Smooth muscle cell of the brain vasculature (primary cell): ENCODE results near the gene DOCK8.
"Not testable (repeated sequence)": the region's sequence is repeated elsewhere in the genome, so short reads cannot be mapped to it uniquely, and the experiment has no call there.

Source experiments
- DNase-seq: peaks from one replicate; pipeline ENCODE4 v3.0.0-alpha.2; 2012; ENCODE audit warnings: low read depth, low spot score

The DOCK8 gene

GRCh38 chr9:409655-410054 is 195.0 kb downstream of the DOCK8 start:
- not testable (repeated sequence) for DNase-seq

GRCh38 chr9:414595-414994 is 199.9 kb downstream of the DOCK8 start:
- DNase-seq = no peak

GRCh38 chr9:419571-420171 is 205.0 kb downstream of the DOCK8 start:
- no peak for DNase-seq

- no peak for DNase-seq
Measured at GRCh38 chr9:421896-422295, 207.2 kb downstream of the DOCK8 start.

- DNase-seq = no peak
Measured at GRCh38 chr9:426264-426663, 211.6 kb downstream of the DOCK8 start.

- DNase-seq = no peak
Measured at GRCh38 chr9:426976-427375, 212.3 kb downstream of the DOCK8 start.

GRCh38 chr9:431701-432100 is 217.0 kb downstream of the DOCK8 start:
- no peak for DNase-seq

- no peak for DNase-seq
Measured at GRCh38 chr9:436482-436881, 221.8 kb downstream of the DOCK8 start.

GRCh38 chr9:437066-437465 is 222.4 kb downstream of the DOCK8 start:
- no peak for DNase-seq

GRCh38 chr9:437574-438001 is 222.9 kb downstream of the DOCK8 start:
- DNase-seq = no peak

GRCh38 chr9:438066-438465 is 223.4 kb downstream of the DOCK8 start:
- DNase-seq = no peak

- no peak for DNase-seq
Measured at GRCh38 chr9:438961-439768, 224.5 kb downstream of the DOCK8 start.

GRCh38 chr9:441126-441525 is 226.5 kb downstream of the DOCK8 start:
- no peak for DNase-seq

GRCh38 chr9:444528-444927 is 229.9 kb downstream of the DOCK8 start:
- no peak for DNase-seq

GRCh38 chr9:445033-445432 is 230.4 kb downstream of the DOCK8 start:
- no peak for DNase-seq

- DNase-seq = no peak
Measured at GRCh38 chr9:446074-446699, 231.5 kb downstream of the DOCK8 start.

GRCh38 chr9:447230-448025 is 232.8 kb downstream of the DOCK8 start:
- no peak for DNase-seq

- no peak for DNase-seq
Measured at GRCh38 chr9:450057-450456, 235.4 kb downstream of the DOCK8 start.

- no peak for DNase-seq
Measured at GRCh38 chr9:450561-450960, 235.9 kb downstream of the DOCK8 start.

GRCh38 chr9:453832-454231 is 239.2 kb downstream of the DOCK8 start:
- DNase-seq = no peak

GRCh38 chr9:456365-456764 is 241.7 kb downstream of the DOCK8 start:
- no peak for DNase-seq

- DNase-seq = no peak
Measured at GRCh38 chr9:458590-458989, 243.9 kb downstream of the DOCK8 start.
